H1 (cell line): ENCODE measurements around the gene CLPSL2. TPM values are rescaled to one million over a fixed set of nuclear protein-coding genes. Genes with fewer than 3 reads are reported as not detected.
A peak's percentile ranks its signal among the peaks of the same experiment; 100 is the strongest.

ENCODE experiments used
- CTCF ChIA-PET: fragments of 300-600 bp; sonication (Branson Sonifier 250); formaldehyde crosslinking; loops from one replicate; lab custom pipeline; 2021; ENCODE audit not compliant: partially characterized antibody; lab: Charles Lee
- POLR2A ChIA-PET: fragments of 300-600 bp; sonication (Branson Sonifier 250); formaldehyde crosslinking; loops from one replicate; lab custom pipeline; 2021; ENCODE audit warnings: inconsistent platforms; ENCODE audit not compliant: partially characterized antibody; lab: Charles Lee
- DNase-seq, 2 experiments: peaks; one replicate each; pipeline versions ENCODE4 v3.0.0 to v3.0.0-alpha.2; 2010 to 2022; ENCODE audit warnings: low spot score in 2 of 2, low read depth in 1 of 2, mixed read lengths in 1 of 2
- FAIRE-seq: peaks from 2 replicates; lab custom pipeline; 2011; peaks lifted over from hg19 to GRCh38; lab: Jason Lieb, UNC
- H2AFZ ChIP-seq: 2 replicates; pipeline ENCODE4 v1.8.1; 2012; ENCODE audit warnings: low read length, inconsistent platforms
- H2AK5ac ChIP-seq: 2 replicates; pipeline ENCODE4 v1.6.1; 2013; ENCODE audit warnings: low read depth, low read length
- H2BK120ac ChIP-seq: replicated peaks from 2 replicates; pipeline ENCODE3; 2013; ENCODE audit warnings: low read depth, low read length, inconsistent platforms
- H2BK12ac ChIP-seq: 2 replicates; pipeline ENCODE4 v1.6.1; 2013; ENCODE audit warnings: low read depth, low read length
- H2BK15ac ChIP-seq: 2 replicates; pipeline ENCODE4 v1.6.1; 2013; ENCODE audit warnings: low read length
- H2BK20ac ChIP-seq: 2 replicates; pipeline ENCODE4 v1.6.1; 2013; ENCODE audit warnings: low read length
- H2BK5ac ChIP-seq: 2 replicates; pipeline ENCODE4 v1.6.1; 2013; ENCODE audit warnings: low read depth, low read length
- H3K14ac ChIP-seq: 2 replicates; pipeline ENCODE4 v1.6.1; 2013; ENCODE audit warnings: inconsistent platforms; ENCODE audit not compliant: insufficient read length
- H3K18ac ChIP-seq: 2 replicates; pipeline ENCODE4 v1.6.1; 2013; ENCODE audit warnings: low read length; ENCODE audit errors: extremely low read depth
- H3K23ac ChIP-seq: 2 replicates; pipeline ENCODE4 v1.6.1; 2013; ENCODE audit warnings: inconsistent platforms; ENCODE audit not compliant: insufficient read length
- H3K23me2 ChIP-seq: 2 replicates; pipeline ENCODE4 v1.6.1; 2013; ENCODE audit warnings: low read depth, low read length
- H3K27ac ChIP-seq: 2 replicates; pipeline ENCODE4 v1.6.1; 2011; ENCODE audit warnings: low read depth, low read length, inconsistent platforms
- H3K27me3 ChIP-seq, 4 experiments: replicated peaks in 1 of 4; 1 replicate in 1 of 4; 2 replicates in 3 of 4; pipeline versions ENCODE4 v1.6.1 to v1.8.1; 2011 to 2013; ENCODE audit warnings: low read length in 3 of 4, mild to moderate bottlenecking in 3 of 4, inconsistent platforms in 2 of 4, mixed read lengths in 2 of 4, moderate library complexity in 1 of 4; ENCODE audit not compliant: control insufficient read depth in 3 of 4, insufficient read depth in 3 of 4; ENCODE audit errors: extremely low read depth in 1 of 4
- H3K36me3 ChIP-seq, 4 experiments: 2 replicates each; pipeline versions ENCODE4 v1.6.1 to v1.8.1; 2011 to 2013; ENCODE audit warnings: mild to moderate bottlenecking in 4 of 4, low read length in 3 of 4, moderate library complexity in 2 of 4, control low read depth in 1 of 4, inconsistent platforms in 1 of 4; ENCODE audit not compliant: insufficient read depth in 4 of 4, control insufficient read depth in 2 of 4
- H3K4ac ChIP-seq: replicated peaks from 2 replicates; pipeline ENCODE3; 2013; ENCODE audit warnings: low read length, low read depth, mixed read lengths, inconsistent platforms; ENCODE audit not compliant: insufficient read length
- H3K4me1 ChIP-seq, 4 experiments: replicated peaks in 1 of 4; 1 replicate in 1 of 4; 2 replicates in 3 of 4; pipeline versions ENCODE4 v1.6.1 to v1.8.1; 2011 to 2013; ENCODE audit warnings: low read length in 3 of 4, inconsistent platforms in 2 of 4, mixed read lengths in 1 of 4; ENCODE audit not compliant: insufficient read depth in 4 of 4, control insufficient read depth in 3 of 4
- H3K4me2 ChIP-seq, 2 experiments: 2 replicates each; pipeline versions ENCODE4 v1.6.1 to v1.8.1; 2011 to 2013; ENCODE audit warnings: low read depth in 2 of 2, low read length in 2 of 2, control low read depth in 1 of 2, inconsistent platforms in 1 of 2, mild to moderate bottlenecking in 1 of 2; ENCODE audit not compliant: insufficient read depth in 1 of 2
- H3K4me3 ChIP-seq, 4 experiments: fragments of 200-600, 300-600 bp in 1 of 4; sonication (generic), shearing (Covaris generic), sonication (Bioruptor Twin) in 1 of 4; 2 replicates each; pipeline versions ENCODE4 v1.5.1 to v1.8.1; 2011 to 2016; ENCODE audit warnings: low read length in 4 of 4, low read depth in 3 of 4, control low read depth in 2 of 4, inconsistent platforms in 2 of 4, mild to moderate bottlenecking in 2 of 4, mixed read lengths in 1 of 4, moderate library complexity in 1 of 4; ENCODE audit not compliant: insufficient read depth in 2 of 4; ENCODE audit errors: extremely low read depth in 1 of 4
- H3K56ac ChIP-seq: replicated peaks from 2 replicates; pipeline ENCODE3; 2013; ENCODE audit warnings: low read depth, mild to moderate bottlenecking, mixed read lengths, low read length, inconsistent platforms; ENCODE audit not compliant: insufficient read length
- H3K79me1 ChIP-seq: 2 replicates; pipeline ENCODE4 v1.6.1; 2013; ENCODE audit warnings: low read depth, low read length, control low read depth
- H3K79me2 ChIP-seq, 2 experiments: 2 replicates each; pipeline versions ENCODE4 v1.6.1 to v1.8.1; 2012 to 2013; ENCODE audit warnings: low read length in 2 of 2, mild to moderate bottlenecking in 2 of 2, inconsistent platforms in 1 of 2; ENCODE audit not compliant: insufficient read depth in 2 of 2, control insufficient read depth in 1 of 2
- H3K9ac ChIP-seq, 4 experiments: replicated peaks in 1 of 4; 1 replicate in 1 of 4; 2 replicates in 3 of 4; pipeline versions ENCODE4 v1.6.1 to v1.8.1; 2011 to 2013; ENCODE audit warnings: low read depth in 3 of 4, low read length in 3 of 4, control low read depth in 2 of 4, mild to moderate bottlenecking in 2 of 4, moderate library complexity in 2 of 4, inconsistent platforms in 1 of 4; ENCODE audit errors: extremely low read depth in 1 of 4
- H3K9me3 ChIP-seq, 2 experiments: 2 replicates each; pipeline versions ENCODE4 v1.6.1 to v1.8.1; 2012 to 2013; ENCODE audit warnings: mild to moderate bottlenecking in 2 of 2, moderate library complexity in 2 of 2, control low read depth in 1 of 2, inconsistent platforms in 1 of 2, low read depth in 1 of 2, low read length in 1 of 2, mixed read lengths in 1 of 2; ENCODE audit not compliant: insufficient read depth in 2 of 2
- H4K20me1 ChIP-seq, 2 experiments: replicated peaks in 1 of 2; 2 replicates each; pipeline versions ENCODE3 to v1.8.1; 2011 to 2013; ENCODE audit warnings: inconsistent platforms in 2 of 2, low read length in 2 of 2, mild to moderate bottlenecking in 1 of 2; ENCODE audit not compliant: insufficient read depth in 2 of 2, control insufficient read depth in 1 of 2
- H4K5ac ChIP-seq: 2 replicates; pipeline ENCODE4 v1.6.1; 2013; ENCODE audit warnings: low read length, low read depth, mixed read lengths, inconsistent platforms; ENCODE audit not compliant: insufficient read length
- H4K8ac ChIP-seq: 2 replicates; pipeline ENCODE4 v1.8.0; 2013; ENCODE audit warnings: mild to moderate bottlenecking, moderate library complexity, low read length, inconsistent platforms; ENCODE audit not compliant: insufficient read depth; ENCODE audit errors: extremely low read depth
- H4K91ac ChIP-seq: replicated peaks from 2 replicates; pipeline ENCODE3; 2013; ENCODE audit warnings: low read length, mixed read lengths, inconsistent platforms; ENCODE audit not compliant: insufficient read length
- BRCA1 ChIP-seq: IDR thresholded peaks from 2 replicates; pipeline ENCODE4 v1.6.1; 2012; ENCODE audit warnings: low read depth, low read length, improper control_type of control experiment
- JUN ChIP-seq: IDR thresholded peaks from 2 replicates; pipeline ENCODE4 v1.6.1; 2011; ENCODE audit warnings: low read depth, mild to moderate bottlenecking, improper control_type of control experiment, low read length
- KDM5A ChIP-seq: fragments of 200-600 bp; IDR thresholded peaks from 2 replicates; pipeline ENCODE4 v1.7.1; 2012; ENCODE audit warnings: mild to moderate bottlenecking, low read length, inconsistent platforms, mixed read lengths
- RNF2 ChIP-seq: fragments of 200-900, 300-1000 bp; sonication (generic); IDR thresholded peaks from 2 replicates; pipeline ENCODE4 v1.7.1; 2016; ENCODE audit warnings: borderline replicate concordance, low read depth, mild to moderate bottlenecking, antibody characterized with exemption, low read length; ENCODE audit not compliant: poor library complexity, severe bottlenecking; ENCODE audit errors: missing control alignments
- RXRA ChIP-seq: IDR thresholded peaks from 2 replicates; pipeline ENCODE4 v1.6.1; 2011; ENCODE audit warnings: low read depth, mild to moderate bottlenecking, low read length, moderate library complexity; ENCODE audit not compliant: insufficient read depth
- SIX5 ChIP-seq: IDR thresholded peaks from 2 replicates; pipeline ENCODE4 v1.6.1; 2011; ENCODE audit warnings: mild to moderate bottlenecking, low read depth, low read length
- WGBS, 2 experiments: shearing (Covaris generic) in 1 of 2; methylation state at CpG; one replicate each; pipeline versions ENCODE4 v1.1.6 to v1.1.7; 2013 to 2015; ENCODE audit warnings: low lambda C conversion rate in 2 of 2, mixed read lengths in 2 of 2, inconsistent platforms in 1 of 2, low coverage in 1 of 2, missing lambda C conversion rate in 1 of 2; ENCODE audit not compliant: insufficient replicate concordance in 2 of 2, insufficient coverage in 1 of 2, insufficient read length in 1 of 2; ENCODE audit errors: extremely low coverage in 1 of 2, missing lambda C conversion rate in 1 of 2; 5-methylcytosine and 5-hydroxymethylcytosine counted together
- polyA plus RNA-seq, 7 experiments: library from polyadenylated mRNA; depleted of rRNA in 3 of 7; stranded (reverse) in 5 of 7; unstranded in 2 of 7; fragments of >200 nt in 5 of 7; fragments of 200-250 nt in 2 of 7; gene quantifications; 1 replicate in 5 of 7; 2 replicates in 1 of 7; 4 replicates in 1 of 7; pipeline versions ENCODE4 v1.2.1 to v1.2.3, GENCODE V29; 2011 to 2013; ENCODE audit warnings: missing spikeins in 2 of 7, mixed read lengths in 2 of 7
- total RNA-seq: library from RNA; stranded (reverse); fragmentation: NEBNext Ultra II Directional; extraction: Animal tissue kit (Norgen Biotek cat#: 25700); gene quantifications from 2 replicates; pipeline ENCODE4 v1.2.1, GENCODE V29; 2021

Gene CLPSL2
- total and polyA plus RNA-seq, 2 of the 8 experiments (the other 6 are each of a cell fraction or from before 2014, with no cell fraction given): 1.4 to 3.4 TPM

DNA sequence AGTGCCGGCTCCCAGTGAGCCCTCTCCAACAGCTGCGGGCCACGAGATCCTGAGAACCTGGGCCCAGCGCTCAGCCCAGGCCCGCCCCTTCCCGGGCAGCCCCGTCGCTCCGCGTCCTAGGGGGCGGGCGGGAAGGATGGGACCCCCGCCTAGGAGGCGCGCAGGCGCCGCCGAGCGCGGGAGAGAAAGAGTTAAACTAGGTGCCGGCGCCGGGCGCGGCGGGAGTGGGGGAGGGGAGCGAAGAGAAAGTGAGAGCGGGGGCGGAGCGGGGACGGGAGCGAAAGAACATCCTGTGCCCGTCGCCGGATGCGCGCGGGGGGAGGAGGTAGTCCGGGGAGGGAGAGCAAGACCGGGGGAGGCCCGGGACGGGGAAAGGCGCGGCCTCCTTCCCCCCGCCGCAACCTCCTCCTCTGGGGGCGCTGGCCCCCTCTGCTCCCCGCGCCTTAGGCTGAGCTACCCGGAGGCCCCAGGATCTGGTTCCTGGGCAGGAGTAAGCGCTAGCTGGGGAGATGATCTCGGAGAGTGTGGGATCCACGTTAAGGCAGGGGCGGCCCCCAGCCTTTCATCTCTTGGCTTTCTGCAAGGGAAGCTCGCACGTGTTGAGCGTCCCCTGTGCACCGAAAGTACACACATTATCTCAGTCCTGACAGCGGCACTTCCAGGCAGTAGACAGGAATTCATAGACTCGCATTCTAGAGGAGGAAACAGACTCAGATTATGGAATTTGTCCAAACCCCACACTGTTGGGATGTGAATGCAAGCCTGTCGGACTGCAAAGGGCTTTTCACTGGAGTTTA is 44.5 kb upstream of the CLPSL2 start:
- Histone ChIP-seq H3K56ac (peak overlapping the region; percentile 48), H3K23ac (no peak overlapping the region), H3K79me2 (no peaks in the 10 kb centered on the region), H2BK5ac (peak overlapping the region; percentile 93), H4K5ac (peak overlapping the region; percentile 84), H3K9ac (peak overlapping the region in 3 of 4 experiments; percentile 0 to 67 (median 65); a peak in 4 of 7 replicates), H3K27me3 (peaks cover 0 to 2% (median under 1%) of the 10 kb centered on the region in 4 experiments; a peak in 3 of 7 replicates), H3K14ac (no peak overlapping the region), H3K4me3 (peak overlapping the region; percentile 43 to 91 (median 70)), H2BK20ac (peak overlapping the region; percentile 90), H3K9me3 (no peaks in the 10 kb centered on the region), H3K18ac (peak overlapping the region; percentile 94), H2BK120ac (peak overlapping the region; percentile 4), H3K36me3 (no peaks in the 10 kb centered on the region), H3K4me1 (peaks cover 13 to 32% (median 25%) of the 10 kb centered on the region in 4 experiments), H3K4me2 (peak overlapping the region; percentile 74 to 89), H2AFZ (no peak overlapping the region), H4K8ac (peak overlapping the region; percentile 79), H4K20me1 (no peaks in the 10 kb centered on the region), H2BK12ac (peak overlapping the region; percentile 11), H2BK15ac (peak overlapping the region; percentile 88; the same call in 1 of the 2 replicates), H4K91ac (peak overlapping the region; percentile 88), H3K23me2 (peaks cover 20% of the 10 kb centered on the region), H3K4ac (peak overlapping the region; percentile 3), H3K27ac (peak overlapping the region; percentile 92), H2AK5ac (0 out of 2 replicates have a peak overlapping the region, but pooled peaks have one; percentile 20), H3K79me1 (no peaks in the 10 kb centered on the region)
- WGBS, 2 experiments: 3% methylated on average over 26 of the region's 61 CpGs; no CpG with 5 or more reads in 1 of the 2 experiments
- DNase-seq: peak in 1 of 2 experiments; percentile 95
- POLR2A ChIA-PET: interaction anchor here (0.6 to 2.7 kb wide), 15 partner anchors 8 to 234 kb away, joined by 3 to 9 read pairs (median 4); partner anchors contain the start of gene FKBP5
- CTCF ChIA-PET: interaction anchor here (0.7 to 3.8 kb wide), 9 partner anchors 11 to 390 kb away, joined by 3 to 12 read pairs (median 3); partner anchors contain the start of gene TEAD3
- FAIRE-seq: no peak
- TF ChIP-seq RXRA (0 out of 2 replicates have a peak, but pooled peaks have one; percentile 57), KDM5A (no peak), BRCA1 (no peak), SIX5 (no peak), JUN (no peak), RNF2 (no peak)
